Large intestine (tissue), 3 donors: ENCODE data around the gene BIVM. TPM values are rescaled to one million over a fixed set of nuclear protein-coding genes. Genes with fewer than 3 reads are reported as not detected.
"Not testable (repeated sequence)": the region's sequence is repeated elsewhere in the genome, so short reads cannot be mapped to it uniquely, and the experiment has no call there.

Experiments used
- DNase-seq, 2 donors: peaks; one replicate each; pipeline versions ENCODE4 v3.0.0 to v3.0.0-alpha.2; 2013
- H3K27ac ChIP-seq: one replicate; pipeline ENCODE4 v1.5.1; 2013; ENCODE audit warnings: low read length
- H3K27me3 ChIP-seq: 2 replicates; pipeline ENCODE4 v1.6.1; 2013; ENCODE audit warnings: low read length; ENCODE audit not compliant: control insufficient read depth, insufficient read depth
- H3K36me3 ChIP-seq: 2 replicates; pipeline ENCODE4 v1.6.1; 2013; ENCODE audit warnings: low read length; ENCODE audit not compliant: control insufficient read depth, insufficient read depth
- H3K4me1 ChIP-seq: one replicate; pipeline ENCODE4 v1.6.1; 2013; ENCODE audit warnings: low read length; ENCODE audit not compliant: control insufficient read depth, insufficient read depth
- H3K4me3 ChIP-seq: one replicate; pipeline ENCODE4 v1.5.1; 2013; ENCODE audit warnings: low read length
- H3K9me3 ChIP-seq: one replicate; pipeline ENCODE4 v1.6.1; 2013; ENCODE audit warnings: mild to moderate bottlenecking, low read depth, low read length, moderate library complexity; ENCODE audit not compliant: control insufficient read depth
- WGBS: methylation state at CpG from one replicate; pipeline ENCODE4 v1.1.5; 2013; ENCODE audit warnings: low lambda C conversion rate; ENCODE audit not compliant: insufficient coverage; 5-methylcytosine and 5-hydroxymethylcytosine counted together
- polyA plus RNA-seq: library from polyadenylated mRNA; unstranded; fragments of 120-200 nt; gene quantifications from one replicate; pipeline ENCODE4 v1.2.1, GENCODE V29; 2013

The BIVM gene
- polyA plus RNA-seq, 1 donor = 35.6 TPM

DNA sequence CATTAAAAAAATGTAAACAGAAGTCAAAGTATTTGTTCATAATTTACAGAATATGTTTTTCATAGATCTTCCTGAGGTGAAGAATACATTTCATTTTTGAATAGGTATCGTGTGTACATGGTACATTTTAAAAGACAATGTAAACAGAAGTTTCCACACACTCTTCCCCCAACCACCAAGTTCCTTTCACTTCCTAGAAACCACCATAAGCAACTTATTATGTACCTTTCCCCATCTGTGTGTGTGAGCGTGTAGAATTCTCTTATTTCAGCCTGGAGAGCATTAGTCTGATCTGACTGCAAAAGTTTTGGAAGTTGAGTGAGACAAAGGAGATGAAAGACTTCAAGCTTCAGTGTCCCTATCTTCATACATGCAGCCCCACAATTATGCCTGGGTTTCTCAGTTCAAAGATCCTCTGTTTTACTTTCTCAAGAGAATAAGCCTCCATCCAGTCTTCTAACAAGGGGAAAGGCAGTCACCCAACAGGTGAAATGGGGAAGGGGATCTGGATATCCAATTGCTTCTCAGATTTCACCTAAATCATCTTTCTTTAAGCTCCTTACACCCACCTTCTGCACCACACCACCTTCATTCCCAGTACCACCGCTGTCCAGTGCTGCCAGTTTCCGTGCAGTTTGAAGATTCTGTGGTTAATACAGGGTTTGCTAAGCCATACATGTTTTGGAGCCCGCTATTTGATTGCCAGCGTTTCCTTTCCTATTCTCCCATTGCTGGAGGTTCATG is 27.4 kb upstream of the BIVM start:
- 100% methylated on average over 3 of the region's 6 CpGs for WGBS
- peaks cover 4% of the 10 kb centered on the region for H3K9me3 ChIP-seq
- DNase-seq = no peak

DNA sequence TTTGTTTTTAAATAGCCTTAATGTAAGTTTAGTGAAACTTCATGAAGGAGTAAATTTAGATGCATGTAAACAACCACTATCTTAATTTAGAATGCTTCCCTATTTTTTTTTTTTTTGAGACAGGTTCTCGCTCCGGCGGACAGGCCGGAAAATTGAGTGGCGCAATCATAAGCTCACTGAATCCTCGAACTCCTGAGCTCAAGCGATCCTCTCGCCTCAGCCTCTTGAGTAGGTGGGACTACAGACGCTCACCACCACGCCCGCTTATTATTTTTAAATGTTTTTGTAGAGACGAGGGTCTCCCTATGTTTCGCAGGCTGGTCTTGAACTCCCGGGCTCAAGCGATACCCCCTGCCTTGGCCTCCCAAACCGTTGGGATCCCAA is 26.9 kb upstream of the BIVM start:
- Histone ChIP-seq H3K9me3 (peaks cover 4% of the 10 kb centered on the region), H3K4me3 (no peak overlapping the region), H3K27me3 (no peaks in the 10 kb centered on the region), H3K4me1 (peaks cover 11% of the 10 kb centered on the region), H3K27ac (no peak overlapping the region), H3K36me3 (peaks cover 5% of the 10 kb centered on the region)
- WGBS = no CpG with 5 or more reads among the region's 16 CpGs
- DNase-seq = no peak

More for the DNA sequence above, 27.4 kb upstream of the BIVM start:
- Histone ChIP-seq H3K27me3 (no peaks in the 10 kb centered on the region), H3K36me3 (peaks cover 8% of the 10 kb centered on the region), H3K27ac (no peak overlapping the region), H3K4me3 (no peak overlapping the region), H3K4me1 (peaks cover 8% of the 10 kb centered on the region)

DNA sequence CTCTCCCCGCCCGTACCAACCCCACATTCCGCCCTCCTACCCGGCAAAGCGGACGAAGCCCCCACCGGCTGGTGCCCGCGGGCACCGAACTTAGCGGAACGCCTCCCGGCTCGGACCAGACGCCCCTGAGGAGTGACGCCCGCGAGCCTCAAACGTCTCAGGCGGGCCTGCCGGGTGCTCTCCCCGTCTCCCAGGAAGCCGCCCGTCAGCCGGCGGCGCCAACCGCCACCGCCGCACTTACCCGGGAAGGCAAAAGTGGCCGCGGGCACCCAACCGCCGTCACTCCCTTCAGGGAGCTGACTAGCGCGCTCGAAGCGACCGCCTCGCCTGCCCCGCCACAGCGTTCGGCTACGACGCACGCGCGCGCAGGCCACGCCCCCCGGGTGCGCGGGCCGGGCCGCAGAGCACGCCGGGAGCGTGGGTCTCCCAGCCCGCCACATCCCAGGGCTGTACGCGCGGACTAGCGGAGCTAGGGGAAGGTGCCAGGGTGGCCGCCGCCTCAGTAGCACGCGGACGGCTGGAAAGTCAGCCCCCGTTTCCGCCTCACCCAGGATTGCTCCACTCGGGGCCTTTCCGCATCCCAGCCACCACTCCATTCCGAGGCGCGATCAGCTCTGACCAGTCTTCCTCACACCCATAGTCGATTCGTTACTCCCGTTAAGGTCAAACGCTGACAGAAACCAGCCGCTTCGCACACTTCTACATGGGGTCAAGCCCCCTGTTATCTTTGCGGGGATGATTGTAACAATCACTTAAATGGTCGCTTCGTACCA is 25.3 kb upstream of the BIVM start, which contains the start of gene TEX30:
Gene TEX30 (minus strand): TSS at position 346 of the 773 bp plus-strand sequence. CDS start 3,760 bp downstream, outside the sequence.
- Histone ChIP-seq H3K36me3 (no peaks in the 10 kb centered on the region), H3K27me3 (no peaks in the 10 kb centered on the region), H3K4me3 (peak within 1 kb of the TSS; percentile 84), H3K9me3 (peaks cover 4% of the 10 kb centered on the region), H3K4me1 (peaks cover 14% of the 10 kb centered on the region), H3K27ac (peak within 1 kb of the TSS; percentile 81)
- DNase-seq = peak; percentile 83 to 91
- WGBS = no CpG with 5 or more reads among the region's 85 CpGs

DNA sequence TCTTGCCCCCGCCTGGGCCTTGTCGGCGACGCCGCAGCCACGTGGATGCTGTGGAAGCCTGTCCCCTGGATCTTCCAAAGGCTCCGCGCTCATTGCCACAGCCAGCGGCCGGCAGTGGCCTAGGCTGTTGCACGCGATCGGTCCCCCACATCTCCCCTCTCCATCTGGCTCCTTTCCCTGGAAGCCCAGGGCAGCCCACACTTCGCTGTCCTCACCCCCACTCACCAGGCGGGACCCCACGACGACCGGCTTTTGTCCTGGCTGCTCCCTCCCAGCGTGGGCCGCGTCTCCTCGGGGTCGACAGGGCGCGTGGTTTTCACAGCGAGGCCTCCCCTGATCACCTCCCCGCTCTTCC is 24.7 kb upstream of the BIVM start:
- H3K9me3 ChIP-seq = peaks cover 4% of the 10 kb centered on the region
- peaks cover 14% of the 10 kb centered on the region for H3K4me1 ChIP-seq
- H3K27ac ChIP-seq = peak overlapping the region; percentile 66
- no peaks in the 10 kb centered on the region for H3K36me3 ChIP-seq
- H3K4me3 ChIP-seq = peak overlapping the region; percentile 84
- no peak for DNase-seq
- no CpG with 5 or more reads among the region's 27 CpGs for WGBS
- H3K27me3 ChIP-seq = no peaks in the 10 kb centered on the region

DNA sequence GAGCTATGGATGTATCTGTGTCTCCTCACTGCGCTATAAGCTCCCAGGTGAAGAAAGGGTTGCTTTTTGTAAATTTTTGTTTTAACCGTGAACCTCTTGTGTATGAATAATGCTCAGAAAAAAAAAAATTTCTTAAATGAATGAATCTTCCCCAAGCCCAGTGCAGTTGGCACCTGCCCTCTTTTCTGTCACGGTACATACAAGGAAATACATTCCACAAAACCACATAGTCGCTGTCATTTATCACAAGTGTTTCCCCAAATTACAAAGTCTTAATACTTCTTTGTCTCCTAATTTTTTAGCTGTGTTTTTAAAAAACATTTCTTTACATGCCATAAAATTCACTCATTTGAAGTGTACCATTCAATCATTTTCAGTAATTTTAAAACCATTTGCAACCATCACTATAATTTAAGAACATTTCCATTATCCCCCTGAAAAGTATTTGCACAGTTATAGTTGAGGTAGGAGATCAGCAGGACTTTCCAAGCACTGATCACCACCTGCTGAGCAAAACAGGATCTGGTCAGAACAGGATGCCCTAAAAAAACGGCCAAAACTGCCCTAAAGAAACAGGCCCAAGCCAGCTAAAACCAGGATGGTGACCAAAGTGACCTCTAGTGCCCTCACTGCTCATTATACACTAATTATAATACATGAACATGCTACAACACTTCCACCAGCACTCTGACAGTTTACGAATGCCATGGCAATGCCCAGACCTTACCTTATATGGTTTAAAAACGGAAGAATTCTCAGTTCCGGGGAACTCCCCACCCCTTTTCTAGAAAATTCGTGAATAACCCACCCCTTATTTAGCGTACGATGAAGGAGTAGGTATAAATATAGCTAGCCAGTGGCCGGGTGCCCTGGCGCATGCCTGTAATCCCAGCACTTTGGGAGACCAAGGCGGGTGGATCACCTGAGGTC is 24.1 kb upstream of the BIVM start:
- Histone ChIP-seq H3K4me1 (peaks cover 14% of the 10 kb centered on the region), H3K27me3 (no peaks in the 10 kb centered on the region), H3K36me3 (no peaks in the 10 kb centered on the region), H3K27ac (no peak overlapping the region), H3K9me3 (peaks cover 4% of the 10 kb centered on the region), H3K4me3 (no peak overlapping the region)
- WGBS = 94% methylated on average over 6 of the region's 14 CpGs
- DNase-seq = no peak

DNA sequence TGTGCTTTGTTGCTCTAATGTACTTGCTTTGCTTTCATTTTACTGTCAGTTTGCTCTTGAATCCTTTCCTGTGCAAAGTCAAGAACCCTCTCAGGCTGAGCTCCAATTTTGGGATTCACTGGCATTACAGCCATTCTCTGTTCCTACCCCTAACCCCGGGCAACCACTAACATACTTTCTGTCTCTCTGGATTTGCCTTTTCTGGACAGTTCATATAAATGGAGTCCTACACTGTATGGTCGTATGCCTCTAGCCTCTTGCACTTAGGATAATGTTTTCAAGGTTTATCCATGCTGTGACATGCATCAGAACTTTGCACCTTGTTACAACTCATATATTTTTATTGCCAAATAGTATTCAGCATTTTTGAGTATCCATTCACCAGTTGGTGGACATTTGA is 22.6 kb upstream of the BIVM start:
- no CpG with 5 or more reads among the region's 2 CpGs for WGBS
- no peaks in the 10 kb centered on the region for H3K36me3 ChIP-seq
- no peaks in the 10 kb centered on the region for H3K27me3 ChIP-seq
- H3K4me3 ChIP-seq = no peak overlapping the region
- peaks cover 12% of the 10 kb centered on the region for H3K4me1 ChIP-seq
- H3K9me3 ChIP-seq = peaks cover 4% of the 10 kb centered on the region
- peak in 1 of 2 donors; percentile 71 for DNase-seq
- H3K27ac ChIP-seq = peak overlapping the region; percentile 72

DNA sequence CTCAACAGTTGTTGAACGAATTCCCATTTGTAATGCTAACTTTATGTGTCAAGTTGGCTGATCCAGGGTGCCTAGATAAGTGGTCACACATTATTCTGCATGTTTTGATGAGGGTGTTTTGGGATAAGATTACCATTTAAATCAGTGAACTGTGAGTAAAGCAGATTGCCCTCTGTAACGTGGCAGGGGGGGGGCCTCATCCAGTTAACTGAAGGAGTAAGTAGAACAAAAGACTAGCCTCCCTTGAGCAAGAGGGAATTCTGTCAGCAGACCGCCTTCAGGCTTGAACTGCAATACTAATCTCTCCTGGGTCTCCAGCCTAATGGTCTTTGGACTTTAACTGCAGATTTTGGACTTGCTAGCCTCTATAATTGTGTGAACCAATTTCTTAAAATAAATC is 21.2 kb upstream of the BIVM start:
- no CpG with 5 or more reads among the region's 3 CpGs for WGBS
- peak; percentile 42 to 70 for DNase-seq

DNA sequence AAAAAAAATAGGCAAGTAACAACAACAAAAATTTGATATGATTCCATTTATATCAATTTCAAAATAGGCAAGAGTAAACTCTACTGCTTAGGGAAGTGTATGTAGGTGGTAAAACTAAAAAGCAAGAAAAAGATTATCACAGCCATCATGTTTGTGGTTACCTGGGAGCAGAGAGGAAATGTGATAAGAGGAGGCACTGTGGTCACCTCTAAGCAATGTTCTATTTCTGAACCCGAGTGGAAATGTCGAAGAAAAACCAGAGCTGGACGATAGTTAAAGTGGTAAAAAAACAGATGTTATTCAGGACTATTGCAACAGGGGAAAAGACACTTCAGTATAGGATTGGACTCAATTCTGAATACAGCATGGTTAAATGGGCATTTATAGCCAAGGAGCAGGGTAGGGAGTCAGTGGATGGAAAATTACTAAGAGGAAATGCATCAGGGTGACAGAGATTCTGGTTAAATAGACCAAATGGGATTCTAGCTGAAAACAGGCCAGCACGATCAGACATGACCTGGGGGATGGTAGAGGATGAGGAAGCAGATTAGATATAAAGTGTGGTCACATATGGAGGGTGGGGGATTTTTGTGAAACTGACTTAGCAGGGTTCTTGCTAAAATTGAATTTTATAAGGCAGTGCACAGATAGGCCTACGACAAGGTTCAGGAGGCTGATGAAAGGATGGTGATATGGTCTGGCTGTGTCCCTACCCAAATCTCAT is 19.3 kb upstream of the BIVM start:
- H3K4me1 ChIP-seq = peaks cover 9% of the 10 kb centered on the region
- no peak overlapping the region for H3K4me3 ChIP-seq
- H3K9me3 ChIP-seq = peaks cover 6% of the 10 kb centered on the region
- H3K27ac ChIP-seq = peak overlapping the region; percentile 30
- 54% methylated on average over 3 of the region's 5 CpGs for WGBS
- no peaks in the 10 kb centered on the region for H3K36me3 ChIP-seq
- peak in 1 of 2 donors; percentile 29 for DNase-seq
- no peaks in the 10 kb centered on the region for H3K27me3 ChIP-seq

More for the DNA sequence above, 21.2 kb upstream of the BIVM start:
- Histone ChIP-seq H3K27ac (peak overlapping the region; percentile 2), H3K27me3 (no peaks in the 10 kb centered on the region), H3K36me3 (no peaks in the 10 kb centered on the region), H3K9me3 (peaks cover 11% of the 10 kb centered on the region), H3K4me1 (peaks cover 12% of the 10 kb centered on the region), H3K4me3 (no peak overlapping the region)

DNA sequence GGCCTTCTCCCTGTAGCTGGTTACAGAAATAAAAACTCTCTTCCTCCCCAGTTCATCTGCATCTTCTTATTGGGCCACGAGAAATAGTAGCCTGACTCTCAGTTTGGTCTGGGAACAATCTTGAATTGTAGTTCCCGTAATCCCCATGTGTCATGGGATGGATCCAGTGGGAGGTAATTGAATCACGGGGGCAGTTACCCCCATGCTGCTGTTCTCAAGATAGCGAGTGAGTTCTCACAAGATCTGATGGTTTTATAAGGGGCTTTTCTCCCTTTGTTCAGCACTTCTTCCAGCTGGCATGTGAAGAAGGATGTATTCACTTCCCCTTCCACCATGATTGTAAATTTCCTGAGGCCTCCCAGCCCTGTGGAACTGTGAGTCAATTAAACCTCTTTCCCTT is 18.3 kb upstream of the BIVM start:
- H3K9me3 ChIP-seq, H3K27ac ChIP-seq, H3K27me3 ChIP-seq, DNase-seq, H3K4me3 ChIP-seq, H3K36me3 ChIP-seq: not testable (repeated sequence)
- H3K4me1 ChIP-seq = peaks cover 15% of the 10 kb centered on the region
- no CpG with 5 or more reads among the region's 4 CpGs for WGBS
